ENCODE data around the gene NACC2. TPM values are rescaled to one million over a fixed set of nuclear protein-coding genes. Genes with fewer than 3 reads are reported as not detected.
A peak's percentile ranks its signal among the peaks of the same experiment; 100 is the strongest.
"Not testable (repeated sequence)": the region's sequence is repeated elsewhere in the genome, so short reads cannot be mapped to it uniquely, and the experiment has no call there.

Gene NACC2
- total RNA-seq, 1 donor from 2014 or later: 5.4 TPM

DNA sequence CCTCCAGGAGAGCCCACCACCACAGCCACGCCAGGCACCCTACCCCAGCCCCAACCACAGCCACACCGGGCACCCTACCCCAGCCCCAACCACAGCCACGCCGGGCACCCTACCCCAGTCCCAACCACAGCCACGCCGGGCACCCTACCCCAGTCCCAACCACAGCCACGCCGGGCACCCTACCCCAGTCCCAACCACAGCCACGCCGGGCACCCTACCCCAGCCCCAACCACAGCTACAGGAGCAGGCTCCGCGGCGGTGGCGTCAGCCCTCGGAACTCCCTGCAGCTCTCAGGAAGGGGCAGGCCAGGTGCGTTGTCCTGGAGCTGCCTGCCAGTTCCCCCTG, 128.2 kb downstream of the NACC2 start:
- not testable (repeated sequence) for DNase-seq (ENCODE audit: low spot score); H3K9me3 Mint-ChIP-seq; H3K4me1 Mint-ChIP-seq (ENCODE audit: low read depth); H3K36me3 Mint-ChIP-seq (ENCODE audit: low read depth); H3K27me3 Mint-ChIP-seq (ENCODE audit: low read depth); H3K27ac Mint-ChIP-seq; H3K4me3 Mint-ChIP-seq (ENCODE audit: low read depth)
- intact Hi-C loops (cut with micrococcal nuclease): loop anchor here (2.0 kb wide), 1 partner anchor 156 kb away; no protein-coding TSS in a partner anchor

DNA sequence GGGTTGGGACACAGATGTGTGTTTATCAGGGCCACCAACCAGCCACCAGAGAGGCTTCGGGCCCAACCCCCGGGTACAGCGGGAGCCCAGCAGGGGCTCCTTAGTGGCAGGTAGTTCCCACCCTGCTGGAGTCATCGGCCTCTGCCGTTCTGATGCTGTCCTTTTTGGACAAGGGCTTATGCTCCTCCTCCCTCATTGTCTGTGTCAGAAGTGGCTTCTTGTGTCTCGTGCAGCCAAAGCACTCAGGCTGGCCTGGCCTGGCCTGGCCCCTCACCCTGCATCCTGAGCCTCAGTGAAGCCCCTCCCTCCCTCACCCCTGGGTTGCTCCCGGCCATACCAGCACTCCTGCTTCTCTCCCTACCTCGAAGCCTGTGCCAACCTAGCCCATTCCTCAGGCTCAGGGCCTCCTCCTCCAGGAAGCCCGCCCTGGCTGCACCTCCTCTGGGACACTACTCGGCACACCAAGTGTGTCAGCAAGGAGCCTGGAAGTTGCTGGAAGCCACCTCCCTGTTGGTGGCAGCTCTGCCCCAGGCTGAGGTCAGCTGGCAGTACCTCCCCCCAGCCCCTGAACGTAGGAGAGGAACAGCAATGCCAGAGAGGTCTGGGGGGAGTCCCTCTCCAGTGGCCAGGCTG, 129.8 kb downstream of the NACC2 start:
- intact Hi-C loops (cut with micrococcal nuclease): no loop called here
- H3K9me3 Mint-ChIP-seq: no peaks in the 10 kb centered on the region
- no peak overlapping the region for H3K27ac Mint-ChIP-seq
- H3K27me3 Mint-ChIP-seq (ENCODE audit: low read depth): peaks cover 3% of the 10 kb centered on the region
- peaks cover 14% of the 10 kb centered on the region for H3K4me1 Mint-ChIP-seq (ENCODE audit: low read depth)
- H3K4me3 Mint-ChIP-seq (ENCODE audit: low read depth): no peak overlapping the region
- DNase-seq (ENCODE audit: low spot score): no peak
- H3K36me3 Mint-ChIP-seq (ENCODE audit: low read depth): no peaks in the 10 kb centered on the region

DNA sequence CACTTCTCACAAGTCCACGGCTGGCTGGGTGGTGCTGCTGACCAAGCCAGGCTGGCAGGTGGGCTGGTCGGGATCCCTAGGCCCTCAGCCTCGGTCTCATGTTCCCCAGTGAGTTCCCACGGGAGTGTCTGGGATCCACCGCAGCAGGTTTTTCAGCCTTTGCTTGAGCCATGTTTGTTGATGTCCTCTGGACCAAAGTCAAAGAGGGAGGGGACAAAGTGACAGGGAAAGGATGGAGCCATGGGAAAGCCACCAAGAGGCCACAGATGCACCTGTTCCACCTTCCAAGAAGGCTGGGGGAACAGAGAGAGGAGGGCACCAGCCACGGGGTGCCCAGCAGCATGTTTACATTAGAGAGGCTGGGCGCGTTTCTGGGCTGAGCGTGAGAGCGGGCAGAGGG, 131.2 kb downstream of the NACC2 start:
- intact Hi-C loops (cut with micrococcal nuclease): no loop called here
- Mint-ChIP-seq H3K9me3 (no peaks in the 10 kb centered on the region), H3K27me3 (ENCODE audit: low read depth) (no peaks in the 10 kb centered on the region), H3K36me3 (ENCODE audit: low read depth) (no peaks in the 10 kb centered on the region), H3K4me1 (ENCODE audit: low read depth) (peaks cover 23% of the 10 kb centered on the region), H3K27ac (no peak overlapping the region), H3K4me3 (ENCODE audit: low read depth) (no peak overlapping the region)
- no peak for DNase-seq (ENCODE audit: low spot score)

DNA sequence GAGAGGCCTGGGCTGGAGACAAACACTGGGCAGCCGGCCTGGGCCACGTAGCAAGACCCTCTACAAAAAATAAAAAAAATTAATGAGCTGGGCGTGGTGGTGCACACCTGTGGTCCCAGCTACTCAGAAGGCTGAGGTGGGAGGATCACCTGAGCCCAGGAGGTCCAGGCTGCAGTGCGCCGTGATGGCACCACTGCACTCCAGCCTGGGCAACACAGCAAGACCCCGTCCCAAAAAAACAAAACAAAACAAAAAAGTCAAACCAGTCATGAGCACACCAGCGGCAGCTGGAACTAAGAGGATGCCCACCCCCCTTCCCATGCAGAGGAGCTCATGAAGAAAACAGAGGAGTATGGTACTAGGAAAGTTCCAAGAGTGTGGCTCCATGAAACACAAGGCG, 131.8 kb downstream of the NACC2 start:
- DNase-seq (ENCODE audit: low spot score): no peak
- intact Hi-C loops (cut with micrococcal nuclease): no loop called here
- Mint-ChIP-seq H3K4me3 (ENCODE audit: low read depth) (no peak overlapping the region), H3K27me3 (ENCODE audit: low read depth) (no peaks in the 10 kb centered on the region), H3K9me3 (no peaks in the 10 kb centered on the region), H3K27ac (no peak overlapping the region), H3K4me1 (ENCODE audit: low read depth) (peaks cover 23% of the 10 kb centered on the region), H3K36me3 (ENCODE audit: low read depth) (no peaks in the 10 kb centered on the region)

DNA sequence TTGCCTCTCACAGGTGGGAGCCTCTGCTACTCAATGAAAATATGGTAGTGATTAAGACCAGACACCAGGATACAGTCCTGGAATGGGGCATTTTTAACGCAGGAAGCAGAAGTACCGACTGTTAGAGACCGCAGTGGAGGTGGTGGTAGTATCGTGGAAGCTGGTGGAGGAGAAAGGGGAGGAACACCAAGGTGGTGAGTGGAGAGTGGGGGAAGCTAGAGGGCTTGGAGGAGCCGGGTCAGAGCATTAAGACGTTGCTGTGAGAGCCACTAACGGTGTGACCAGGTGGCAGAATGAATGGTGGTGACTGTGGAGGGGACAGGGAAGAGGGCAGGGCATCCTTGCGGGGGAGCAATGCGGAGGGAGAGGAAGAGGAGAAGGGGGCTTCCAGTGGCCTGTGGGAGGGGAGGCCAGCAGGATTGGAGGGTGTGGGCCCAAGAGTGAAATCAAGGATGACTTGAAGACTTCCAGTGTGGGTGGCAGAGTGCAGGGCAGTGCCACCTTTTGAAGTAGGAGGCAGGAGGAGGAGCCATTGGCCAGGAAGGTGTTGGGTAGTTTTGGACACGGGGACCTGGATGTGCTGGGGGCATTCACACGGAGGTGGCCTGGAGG, 132.3 kb downstream of the NACC2 start:
- peak overlapping the region; percentile 19 for H3K4me3 Mint-ChIP-seq (ENCODE audit: low read depth)
- DNase-seq (ENCODE audit: low spot score): no peak
- peak overlapping the region; percentile 3 for H3K27ac Mint-ChIP-seq
- H3K27me3 Mint-ChIP-seq (ENCODE audit: low read depth): no peaks in the 10 kb centered on the region
- no peaks in the 10 kb centered on the region for H3K9me3 Mint-ChIP-seq
- peaks cover 24% of the 10 kb centered on the region for H3K4me1 Mint-ChIP-seq (ENCODE audit: low read depth)
- intact Hi-C loops (cut with micrococcal nuclease): no loop called here
- H3K36me3 Mint-ChIP-seq (ENCODE audit: low read depth): no peaks in the 10 kb centered on the region

DNA sequence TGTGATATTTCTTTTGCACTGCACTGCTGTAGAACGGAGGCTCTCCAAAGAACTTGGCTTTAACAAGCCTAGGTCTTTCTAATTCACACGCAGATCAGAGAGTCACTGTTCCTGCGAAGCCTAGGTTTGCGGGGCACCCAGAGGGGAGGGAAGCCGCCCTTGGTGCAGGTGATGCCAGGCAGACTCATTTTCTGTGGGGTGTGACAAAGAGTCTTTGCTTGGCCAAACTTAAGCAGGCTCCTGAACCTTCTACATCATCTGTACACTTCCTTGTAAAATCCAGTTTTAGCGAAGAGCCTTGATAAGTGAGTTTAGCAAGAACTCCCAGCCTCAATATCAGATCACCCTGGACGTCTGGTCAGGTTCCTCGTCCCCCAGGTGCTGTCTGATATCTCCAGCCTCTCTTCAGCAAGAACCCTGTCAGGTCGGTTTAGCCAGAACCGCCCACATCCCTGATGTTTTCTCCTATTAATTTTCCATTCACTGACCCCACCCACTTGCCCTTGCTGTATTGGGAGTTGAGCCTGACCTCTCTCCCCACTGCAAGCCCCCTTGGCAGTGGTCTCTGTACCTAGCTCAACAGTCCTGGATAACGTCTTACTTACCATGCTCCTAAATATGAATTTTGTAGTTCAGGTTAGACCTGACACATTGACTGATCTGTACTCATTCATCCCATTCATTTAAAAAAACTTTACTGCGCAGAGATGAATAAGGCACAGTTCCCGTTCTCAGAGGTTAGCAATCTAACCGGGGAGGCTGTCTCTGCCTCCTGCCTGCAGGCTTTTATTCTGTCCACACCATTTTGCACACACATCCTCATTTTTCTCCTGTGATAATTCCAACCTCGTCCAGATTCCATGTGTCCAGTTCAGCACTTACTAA, 133.0 kb downstream of the NACC2 start:
- intact Hi-C loops (cut with micrococcal nuclease): loop anchor here (1.0 to 2.0 kb wide), 3 partner anchors 35 to 157 kb away; partner anchors contain the start of gene CAMSAP1
- Mint-ChIP-seq H3K9me3 (no peaks in the 10 kb centered on the region), H3K27me3 (ENCODE audit: low read depth) (no peaks in the 10 kb centered on the region), H3K27ac (peak overlapping the region; percentile 24), H3K36me3 (ENCODE audit: low read depth) (no peaks in the 10 kb centered on the region), H3K4me1 (ENCODE audit: low read depth) (peaks cover 22% of the 10 kb centered on the region), H3K4me3 (ENCODE audit: low read depth) (peak overlapping the region; percentile 54)
- no peak for DNase-seq (ENCODE audit: low spot score)

DNA sequence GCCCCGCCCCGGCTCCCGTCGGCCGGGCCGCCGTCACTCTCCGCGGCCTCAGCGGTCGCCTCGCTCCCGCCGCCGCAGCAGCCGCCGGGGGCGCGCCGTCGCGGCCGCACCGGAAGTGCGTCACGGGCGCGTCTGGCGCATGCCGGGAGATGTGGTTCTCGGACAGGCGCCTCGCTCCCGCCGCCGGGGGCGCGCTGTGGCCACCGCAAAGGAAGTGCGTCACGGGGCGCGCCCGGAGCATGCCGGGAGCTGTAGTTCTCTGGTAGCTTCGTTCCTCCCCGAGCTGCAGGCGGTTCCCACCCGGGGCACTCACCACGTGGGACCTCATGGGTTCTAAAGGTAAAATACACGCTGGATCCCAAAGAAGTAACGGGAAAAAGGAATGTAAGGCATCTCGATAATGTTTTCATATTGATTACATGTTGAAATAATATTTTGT, 133.8 kb downstream of the NACC2 start, which contains the start of gene UBAC1:
TSS of gene UBAC1 (minus strand) at position 97 of the 439 bp plus-strand sequence. CDS start 211 bp downstream, outside the sequence.
- DNase-seq (ENCODE audit: low spot score): peak; percentile 92
- H3K4me1 Mint-ChIP-seq (ENCODE audit: low read depth): peaks cover 22% of the 10 kb centered on the region
- H3K4me3 Mint-ChIP-seq (ENCODE audit: low read depth): peak within 1 kb of the TSS; percentile 89
- no peaks in the 10 kb centered on the region for H3K36me3 Mint-ChIP-seq (ENCODE audit: low read depth)
- H3K9me3 Mint-ChIP-seq: no peaks in the 10 kb centered on the region
- peak within 1 kb of the TSS; percentile 68 for H3K27ac Mint-ChIP-seq
- intact Hi-C loops (cut with micrococcal nuclease): loop anchor here (1.0 to 2.0 kb wide), 3 partner anchors 34 to 158 kb away; partner anchors contain the start of gene CAMSAP1
- H3K27me3 Mint-ChIP-seq (ENCODE audit: low read depth): no peaks in the 10 kb centered on the region

DNA sequence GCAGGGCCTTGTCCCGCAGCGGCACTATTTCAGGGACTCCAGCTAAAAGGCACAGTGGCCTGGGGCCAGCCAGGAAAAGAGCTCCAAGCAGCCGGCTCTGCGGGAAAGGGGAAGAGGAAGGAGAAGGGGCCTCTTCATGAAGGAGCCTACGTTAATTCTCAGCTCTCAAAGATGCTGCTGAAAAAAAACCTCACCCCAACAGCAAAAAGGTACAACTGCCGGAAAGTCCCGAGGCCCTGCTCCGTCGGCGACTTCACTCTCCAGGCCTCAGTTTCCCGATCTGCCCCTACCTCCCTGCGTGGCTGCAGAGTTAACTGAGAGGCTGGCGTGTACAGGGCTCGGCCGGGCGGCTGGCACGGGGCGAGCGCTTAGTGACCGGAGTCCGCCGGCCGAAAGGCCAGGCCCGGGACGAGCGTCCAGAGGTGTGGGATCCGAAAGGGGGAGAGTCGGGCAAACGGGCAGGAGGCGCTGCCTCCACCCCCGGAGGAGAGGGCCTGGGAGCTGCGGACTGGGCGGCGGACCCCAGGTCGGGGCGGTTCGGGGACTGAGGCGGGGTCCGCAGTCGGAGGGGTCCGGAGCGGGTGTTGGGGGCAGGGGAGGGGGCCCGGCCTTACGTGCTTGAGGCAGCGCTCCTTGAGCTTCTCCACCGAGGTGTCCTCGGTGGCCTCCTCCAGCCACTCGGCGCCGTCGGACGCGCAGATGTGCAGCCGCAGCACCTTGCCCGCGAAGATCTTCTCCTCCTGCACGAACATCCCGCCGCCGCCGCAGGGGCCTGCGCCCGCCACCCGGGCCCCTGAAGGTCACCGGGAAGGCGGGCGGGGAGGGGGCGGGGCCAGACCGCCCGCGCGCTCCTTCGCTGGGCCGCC, 134.4 kb downstream of the NACC2 start:
- no peak for DNase-seq (ENCODE audit: low spot score)
- H3K4me1 Mint-ChIP-seq (ENCODE audit: low read depth): peaks cover 22% of the 10 kb centered on the region
- no peaks in the 10 kb centered on the region for H3K36me3 Mint-ChIP-seq (ENCODE audit: low read depth)
- H3K4me3 Mint-ChIP-seq (ENCODE audit: low read depth): peak overlapping the region; percentile 89
- H3K27ac Mint-ChIP-seq: peak overlapping the region; percentile 68
- H3K9me3 Mint-ChIP-seq: no peaks in the 10 kb centered on the region
- intact Hi-C loops (cut with micrococcal nuclease): loop anchor here (1.0 to 2.0 kb wide), 3 partner anchors 34 to 159 kb away; partner anchors contain the start of gene CAMSAP1
- no peaks in the 10 kb centered on the region for H3K27me3 Mint-ChIP-seq (ENCODE audit: low read depth)

DNA sequence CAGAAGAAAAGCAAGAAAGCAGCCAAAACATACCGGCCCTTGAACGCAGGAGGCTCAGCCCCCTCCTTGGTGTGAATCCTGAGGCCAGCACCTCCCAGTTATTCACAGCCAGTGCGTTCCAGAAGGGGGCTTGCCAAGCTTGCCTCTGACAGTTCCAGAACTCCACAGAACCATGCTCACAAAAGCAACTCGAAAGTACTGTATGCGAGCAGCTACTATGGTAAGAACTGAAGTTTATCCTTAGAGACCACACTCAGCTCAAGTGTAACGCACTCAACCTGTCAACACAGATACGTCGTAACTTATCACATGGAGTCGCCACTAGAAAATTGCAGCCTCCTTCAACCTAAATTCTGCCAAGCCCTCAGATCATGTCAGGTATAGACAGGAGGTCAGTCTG, 135.3 kb downstream of the NACC2 start:
- H3K27ac Mint-ChIP-seq: no peak overlapping the region

DNA sequence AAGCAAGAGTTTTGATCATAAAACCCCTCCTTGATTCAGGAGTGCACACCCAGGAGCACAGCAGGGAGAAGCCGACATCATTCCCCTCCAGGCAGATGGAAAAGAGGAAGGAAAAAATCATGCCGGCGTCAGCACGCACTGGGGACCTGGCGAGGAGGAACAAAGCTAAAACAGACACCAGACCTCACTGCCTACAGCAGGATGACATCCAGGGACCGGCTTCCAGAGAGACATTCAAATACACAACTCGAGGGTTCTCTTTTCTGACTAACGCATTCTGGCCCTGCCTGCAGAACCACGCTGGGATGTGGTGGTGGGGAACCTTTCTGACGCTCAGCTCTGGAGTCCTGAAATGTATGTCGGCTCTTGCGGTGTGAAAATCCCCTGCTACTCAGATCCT, 136.6 kb downstream of the NACC2 start:
- no peak for DNase-seq (ENCODE audit: low spot score)
- Mint-ChIP-seq H3K27me3 (ENCODE audit: low read depth) (no peaks in the 10 kb centered on the region), H3K9me3 (no peaks in the 10 kb centered on the region), H3K27ac (no peak overlapping the region), H3K36me3 (ENCODE audit: low read depth) (peaks cover 8% of the 10 kb centered on the region), H3K4me1 (ENCODE audit: low read depth) (peaks cover 22% of the 10 kb centered on the region), H3K4me3 (ENCODE audit: low read depth) (peak overlapping the region; percentile 33)
- intact Hi-C loops (cut with micrococcal nuclease): no loop called here

More for the DNA sequence above, 135.3 kb downstream of the NACC2 start:
- no peaks in the 10 kb centered on the region for H3K9me3 Mint-ChIP-seq
- H3K4me1 Mint-ChIP-seq (ENCODE audit: low read depth): peaks cover 22% of the 10 kb centered on the region
- H3K27me3 Mint-ChIP-seq (ENCODE audit: low read depth): no peaks in the 10 kb centered on the region
- DNase-seq (ENCODE audit: low spot score): no peak
- H3K4me3 Mint-ChIP-seq (ENCODE audit: low read depth): peak overlapping the region; percentile 89
- intact Hi-C loops (cut with micrococcal nuclease): loop anchor here (2.0 kb wide), 2 partner anchors 33 to 53 kb away; partner anchors contain the start of gene CAMSAP1
- H3K36me3 Mint-ChIP-seq (ENCODE audit: low read depth): peaks cover 3% of the 10 kb centered on the region

DNA sequence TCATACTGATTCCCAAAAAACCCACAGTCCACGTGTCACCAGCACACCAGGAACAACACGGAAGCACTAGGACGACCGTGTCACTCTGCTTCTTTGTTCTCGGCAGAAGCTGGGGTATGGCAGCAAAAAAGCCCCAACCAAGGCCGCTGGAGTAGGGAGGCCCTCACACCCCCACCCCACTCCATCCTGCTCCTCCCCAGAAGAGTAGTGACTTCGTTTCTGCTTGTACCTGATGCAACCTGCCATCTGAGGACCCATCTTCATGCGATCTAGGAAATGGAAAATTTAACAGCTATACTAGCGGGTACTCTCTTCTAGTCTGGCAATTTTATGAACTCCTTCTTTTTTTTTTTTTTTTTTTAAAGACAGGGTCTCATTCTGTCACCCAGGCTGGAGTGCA, 137.7 kb downstream of the NACC2 start:
- H3K4me3 Mint-ChIP-seq (ENCODE audit: low read depth): no peak overlapping the region
- no peak overlapping the region for H3K27ac Mint-ChIP-seq
- no peak for DNase-seq (ENCODE audit: low spot score)
- peaks cover 13% of the 10 kb centered on the region for H3K36me3 Mint-ChIP-seq (ENCODE audit: low read depth)
- H3K27me3 Mint-ChIP-seq (ENCODE audit: low read depth): no peaks in the 10 kb centered on the region
- H3K4me1 Mint-ChIP-seq (ENCODE audit: low read depth): peaks cover 19% of the 10 kb centered on the region
- no peaks in the 10 kb centered on the region for H3K9me3 Mint-ChIP-seq
- intact Hi-C loops (cut with micrococcal nuclease): no loop called here

DNA sequence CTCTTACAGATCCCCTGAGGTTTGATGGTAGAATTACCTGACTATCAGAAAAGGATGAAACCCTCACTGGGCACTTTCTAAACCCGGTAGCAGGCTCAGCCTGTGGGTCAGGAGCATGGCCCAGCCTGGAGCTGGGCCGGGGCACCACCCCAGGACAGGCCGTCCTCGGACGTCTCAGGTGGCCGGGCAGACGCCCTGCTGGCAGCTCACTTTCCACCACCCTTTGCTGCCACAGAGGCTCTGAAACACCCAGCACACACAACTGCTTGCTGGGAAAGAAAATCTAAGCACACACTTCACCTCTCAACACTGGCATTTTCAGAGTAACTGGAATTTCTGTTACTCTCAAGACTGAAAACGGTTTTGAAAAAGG, 138.3 kb downstream of the NACC2 start:
- H3K4me1 Mint-ChIP-seq (ENCODE audit: low read depth): peaks cover 14% of the 10 kb centered on the region
- H3K27me3 Mint-ChIP-seq (ENCODE audit: low read depth): no peaks in the 10 kb centered on the region
- no peak overlapping the region for H3K27ac Mint-ChIP-seq

More for the DNA sequence above, 138.3 kb downstream of the NACC2 start:
- peaks cover 20% of the 10 kb centered on the region for H3K36me3 Mint-ChIP-seq (ENCODE audit: low read depth)
- intact Hi-C loops (cut with micrococcal nuclease): no loop called here
- no peaks in the 10 kb centered on the region for H3K9me3 Mint-ChIP-seq
- no peak overlapping the region for H3K4me3 Mint-ChIP-seq (ENCODE audit: low read depth)
- no peak for DNase-seq (ENCODE audit: low spot score)
